Measurements from ENCODE around the gene SSR4. TPM values are rescaled to one million over a fixed set of nuclear protein-coding genes. Genes with fewer than 3 reads are reported as not detected.

SSR4 gene
- total RNA-seq, 2 experiments from 2014 or later: 247 to 250 TPM

Other genes starting within 250 kb of the SSR4 start
- 10 to 100 TPM; 21.1 to 21.8 TPM for gene CCNQ, start 195.5 kb upstream of the SSR4 start, total RNA-seq
- not detected for gene DUSP9, start 147.5 kb upstream of the SSR4 start, total RNA-seq
- under 1 TPM; 0.60 to 0.96 TPM for gene PNCK, start 120.9 kb upstream of the SSR4 start, total RNA-seq
- 1 to 10 TPM; 2.9 to 3.0 TPM for gene SLC6A8, start 106.7 kb upstream of the SSR4 start, total RNA-seq
- gene BCAP31, start 70.3 kb upstream of the SSR4 start, total RNA-seq: 100 to 1,000 TPM; 162 TPM
- gene ABCD1, start 69.8 kb upstream of the SSR4 start, total RNA-seq: 10 to 100 TPM; 16.5 to 17.6 TPM
- under 1 TPM; 0.18 to 0.58 TPM for gene PLXNB3, start 30.4 kb upstream of the SSR4 start, total RNA-seq
- not detected for gene SRPK3, start 13.6 kb upstream of the SSR4 start, total RNA-seq
- gene IDH3G, start 293 bp upstream of the SSR4 start, total RNA-seq: 10 to 100 TPM; 62.4 to 64.8 TPM
- gene PDZD4, start 35.9 kb downstream of the SSR4 start, total RNA-seq: 1 to 10 TPM in 1 of 2 experiments, under 1 TPM in 1; 0.88 to 1.1 TPM
- 1 to 10 TPM; 4.2 to 5.2 TPM for gene L1CAM, start 91.5 kb downstream of the SSR4 start, total RNA-seq
- not detected for gene AVPR2, start 110.0 kb downstream of the SSR4 start, total RNA-seq
- 100 to 1,000 TPM; 262 to 267 TPM for gene ARHGAP4, start 131.6 kb downstream of the SSR4 start, total RNA-seq
- gene NAA10, start 140.4 kb downstream of the SSR4 start, total RNA-seq: 10 to 100 TPM; 63.1 to 63.7 TPM
- gene RENBP, start 150.0 kb downstream of the SSR4 start, total RNA-seq: 10 to 100 TPM; 12.1 to 12.8 TPM
- gene HCFC1, start 177.2 kb downstream of the SSR4 start, total RNA-seq: 10 to 100 TPM; 88.3 to 93.1 TPM
- gene TMEM187, start 178.1 kb downstream of the SSR4 start, total RNA-seq: 10 to 100 TPM in 1 of 2 experiments, 1 to 10 TPM in 1; 9.9 to 12.6 TPM
- 100 to 1,000 TPM; 118 to 122 TPM for gene IRAK1, start 225.2 kb downstream of the SSR4 start, total RNA-seq

Measured in activated CD4-positive, alpha-beta memory T cell treated with anti-CD3 and anti-CD28 coated beads, Interleukin-2, amount 10 ng/mL, durations not matched to agents 7 days and 5 days (primary cell).